Hepatocyte (in vitro differentiated cells): ENCODE measurements around the gene TRIM51. TPM values are rescaled to one million over a fixed set of nuclear protein-coding genes. Genes with fewer than 3 reads are reported as not detected.
"Not testable (repeated sequence)": the region's sequence is repeated elsewhere in the genome, so short reads cannot be mapped to it uniquely, and the experiment has no call there.

Source experiments
- DNase-seq: peaks from one replicate; pipeline ENCODE4 v3.0.0-alpha.2; 2016; ENCODE audit warnings: low spot score
- H2AFZ ChIP-seq: fragments of 200-600 bp; sonication (generic); 2 replicates; pipeline ENCODE4 v1.6.0; 2016; ENCODE audit warnings: antibody characterized with exemption, mild to moderate bottlenecking
- H3K27ac ChIP-seq: fragments of 200-600 bp; sonication (generic); 2 replicates; pipeline ENCODE4 v1.5.1; 2016; ENCODE audit warnings: mild to moderate bottlenecking
- H3K27me3 ChIP-seq: fragments of 200-600 bp; sonication (generic); 2 replicates; pipeline ENCODE4 v1.6.1; 2016
- H3K36me3 ChIP-seq: fragments of 200-600 bp; sonication (generic); replicated peaks from 2 replicates; pipeline ENCODE4 v1.5.1; 2016; ENCODE audit warnings: low read depth; ENCODE audit not compliant: insufficient read depth
- H3K4me1 ChIP-seq: fragments of 200-600 bp; sonication (generic); 2 replicates; pipeline ENCODE4 v1.5.1; 2016; ENCODE audit warnings: mild to moderate bottlenecking, moderate library complexity; ENCODE audit not compliant: insufficient read depth
- H3K4me2 ChIP-seq: fragments of 200-600 bp; sonication (generic); 2 replicates; pipeline ENCODE4 v1.6.0; 2016
- H3K4me3 ChIP-seq: fragments of 200-600 bp; sonication (generic); 2 replicates; pipeline ENCODE4 v1.5.1; 2016; ENCODE audit warnings: mild to moderate bottlenecking
- H3K79me2 ChIP-seq: fragments of 200-600 bp; sonication (generic); 2 replicates; pipeline ENCODE4 v1.6.0; 2017; ENCODE audit warnings: mild to moderate bottlenecking
- H3K9me2 ChIP-seq: fragments of 200-600 bp; sonication (generic); replicated peaks from 2 replicates; pipeline ENCODE4 v1.6.0; 2017; ENCODE audit warnings: mild to moderate bottlenecking; ENCODE audit not compliant: insufficient read depth
- H3K9me3 ChIP-seq: fragments of 200-600 bp; sonication (generic); 2 replicates; pipeline ENCODE4 v1.5.1; 2016; ENCODE audit warnings: low read depth, mild to moderate bottlenecking
- H4K20me1 ChIP-seq: fragments of 200-600 bp; sonication (generic); 2 replicates; pipeline ENCODE4 v1.6.0; 2016; ENCODE audit warnings: mild to moderate bottlenecking; ENCODE audit not compliant: insufficient read depth, poor library complexity, severe bottlenecking
- EZH2 ChIP-seq: fragments of 200-600 bp; sonication (generic); IDR thresholded peaks from 2 replicates; pipeline ENCODE4 v1.6.1; 2016; ENCODE audit warnings: antibody characterized with exemption, mild to moderate bottlenecking, borderline replicate concordance
- EZH2phosphoT487 ChIP-seq: fragments of 200-600 bp; sonication (generic); IDR thresholded peaks from one replicate; pipeline ENCODE4 v1.6.1; 2018; ENCODE audit warnings: antibody characterized with exemption, mild to moderate bottlenecking, low read depth, moderate library complexity; ENCODE audit not compliant: unreplicated experiment, severe bottlenecking
- WGBS: methylation state at CpG from one replicate; pipeline ENCODE4 v1.1.6; 2016; ENCODE audit warnings: low lambda C conversion rate; ENCODE audit errors: missing lambda C conversion rate; 5-methylcytosine and 5-hydroxymethylcytosine counted together
- polyA plus RNA-seq: library from polyadenylated mRNA; unstranded; fragments of >200 nt; fragmentation: Nextera tagmentation; extraction: Ambion mirVana; gene quantifications from 2 replicates; pipeline ENCODE4 v1.2.1, GENCODE V29; 2016
- total RNA-seq: library from RNA; depleted of rRNA; stranded (reverse); fragments of >200 nt; gene quantifications from 2 replicates; pipeline ENCODE4 v1.2.3, GENCODE V29; 2014
- TF ChIP-seq, protein P1 (sequence below): fragments of 200-600 bp; sonication (generic); IDR thresholded peaks from 2 replicates; pipeline ENCODE4 v1.5.1; 2016; ENCODE audit warnings: antibody characterized with exemption, mild to moderate bottlenecking; ENCODE audit not compliant: poor library complexity

Gene TRIM51
- total and polyA plus RNA-seq, 2 experiments from 2014 or later: not detected

DNA sequence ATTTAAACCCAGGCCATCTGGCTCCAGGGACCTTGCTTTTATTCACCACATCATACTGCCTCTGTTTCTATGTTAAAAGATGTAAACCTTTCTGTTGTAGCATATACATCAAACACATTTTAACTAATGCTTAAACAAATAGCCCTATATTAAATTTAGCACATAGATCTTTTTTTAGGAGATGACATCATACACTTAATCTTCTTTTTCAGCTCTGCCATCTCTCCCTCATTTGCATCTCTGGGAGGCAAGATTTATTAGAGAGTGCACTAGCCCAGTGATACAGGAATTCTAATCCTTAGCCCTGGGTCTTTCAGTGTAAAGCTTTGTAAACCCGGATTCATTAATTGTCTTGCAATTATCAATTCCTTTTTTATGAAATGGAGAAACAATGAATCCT lies 31.0 kb upstream of the TRIM51 start:
- TF ChIP-seq, protein P1, sequence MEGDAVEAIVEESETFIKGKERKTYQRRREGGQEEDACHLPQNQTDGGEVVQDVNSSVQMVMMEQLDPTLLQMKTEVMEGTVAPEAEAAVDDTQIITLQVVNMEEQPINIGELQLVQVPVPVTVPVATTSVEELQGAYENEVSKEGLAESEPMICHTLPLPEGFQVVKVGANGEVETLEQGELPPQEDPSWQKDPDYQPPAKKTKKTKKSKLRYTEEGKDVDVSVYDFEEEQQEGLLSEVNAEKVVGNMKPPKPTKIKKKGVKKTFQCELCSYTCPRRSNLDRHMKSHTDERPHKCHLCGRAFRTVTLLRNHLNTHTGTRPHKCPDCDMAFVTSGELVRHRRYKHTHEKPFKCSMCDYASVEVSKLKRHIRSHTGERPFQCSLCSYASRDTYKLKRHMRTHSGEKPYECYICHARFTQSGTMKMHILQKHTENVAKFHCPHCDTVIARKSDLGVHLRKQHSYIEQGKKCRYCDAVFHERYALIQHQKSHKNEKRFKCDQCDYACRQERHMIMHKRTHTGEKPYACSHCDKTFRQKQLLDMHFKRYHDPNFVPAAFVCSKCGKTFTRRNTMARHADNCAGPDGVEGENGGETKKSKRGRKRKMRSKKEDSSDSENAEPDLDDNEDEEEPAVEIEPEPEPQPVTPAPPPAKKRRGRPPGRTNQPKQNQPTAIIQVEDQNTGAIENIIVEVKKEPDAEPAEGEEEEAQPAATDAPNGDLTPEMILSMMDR: no peak
- TF ChIP-seq EZH2: no peak
- no peak for TF ChIP-seq EZH2phosphoT487
- no peak overlapping the region for H3K4me3 ChIP-seq
- 68% methylated on average over 1 of the region's 1 CpG for WGBS

DNA sequence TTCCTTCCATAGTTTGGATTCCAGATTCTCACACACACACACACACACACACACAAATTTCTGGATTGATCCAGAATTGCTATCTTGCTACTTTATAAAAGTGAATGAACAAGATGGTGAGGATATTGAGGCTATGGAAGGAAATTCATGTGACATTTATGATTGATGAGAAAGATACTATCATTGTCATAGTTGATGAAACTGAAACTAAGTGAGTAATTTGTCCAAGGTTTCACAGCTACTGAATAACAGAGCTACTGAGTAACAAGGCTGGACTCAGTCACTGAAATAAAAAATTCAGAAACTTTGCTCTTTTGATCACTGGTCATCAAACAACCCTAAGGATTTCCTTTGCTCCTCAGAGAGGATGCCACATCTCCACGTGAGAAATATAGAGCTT lies 28.4 kb upstream of the TRIM51 start:
- WGBS: 9% methylated on average over 1 of the region's 1 CpG
- H3K9me3 ChIP-seq: no peaks in the 10 kb centered on the region
- H3K36me3 ChIP-seq: no peaks in the 10 kb centered on the region
- no peaks in the 10 kb centered on the region for H4K20me1 ChIP-seq
- H3K27ac ChIP-seq: no peak overlapping the region
- H3K4me1 ChIP-seq: no peaks in the 10 kb centered on the region
- H3K4me2 ChIP-seq: no peak overlapping the region
- DNase-seq: no peak
- H3K27me3 ChIP-seq: no peaks in the 10 kb centered on the region
- H3K9me2 ChIP-seq: no peaks in the 10 kb centered on the region
- H2AFZ ChIP-seq: no peak overlapping the region
- no peak overlapping the region for H3K4me3 ChIP-seq
- no peak for TF ChIP-seq EZH2
- TF ChIP-seq EZH2phosphoT487: no peak
- TF ChIP-seq, protein P1: no peak
- H3K79me2 ChIP-seq: no peaks in the 10 kb centered on the region

More for the DNA sequence above, 31.0 kb upstream of the TRIM51 start:
- no peaks in the 10 kb centered on the region for H3K4me1 ChIP-seq
- no peak for DNase-seq
- H3K36me3 ChIP-seq: no peaks in the 10 kb centered on the region
- H3K9me3 ChIP-seq: peaks cover under 1% of the 10 kb centered on the region
- H4K20me1 ChIP-seq: no peaks in the 10 kb centered on the region
- no peak overlapping the region for H3K27ac ChIP-seq
- no peak overlapping the region for H3K4me2 ChIP-seq
- H3K79me2 ChIP-seq: no peaks in the 10 kb centered on the region
- no peaks in the 10 kb centered on the region for H3K9me2 ChIP-seq
- no peaks in the 10 kb centered on the region for H3K27me3 ChIP-seq
- no peak overlapping the region for H2AFZ ChIP-seq

DNA sequence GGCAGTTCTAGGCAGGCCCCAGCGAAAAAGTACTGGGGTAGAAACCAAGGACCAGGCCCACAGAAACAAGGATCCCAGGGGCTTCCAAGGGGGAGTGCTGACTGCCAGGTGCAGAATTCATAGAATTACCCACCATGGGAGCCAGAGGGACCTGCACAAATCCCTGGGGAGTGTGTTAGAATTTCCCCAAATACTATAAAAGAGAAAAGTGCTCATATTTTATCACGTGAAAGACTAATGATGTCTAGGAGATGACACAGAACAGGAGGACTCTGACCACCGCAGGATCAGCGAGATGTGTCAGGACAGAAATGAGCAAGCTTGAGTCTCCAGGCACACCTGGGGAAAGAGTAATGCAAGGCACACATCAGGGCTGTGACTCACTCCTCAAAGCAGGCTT lies 15.7 kb upstream of the TRIM51 start:
- not testable (repeated sequence) for H3K27me3 ChIP-seq, H3K79me2 ChIP-seq, DNase-seq, H3K27ac ChIP-seq, H2AFZ ChIP-seq, H3K4me2 ChIP-seq, H3K9me2 ChIP-seq, H3K36me3 ChIP-seq, H3K9me3 ChIP-seq, H3K4me3 ChIP-seq, H4K20me1 ChIP-seq, H3K4me1 ChIP-seq
- 79% methylated on average over 4 of the region's 4 CpGs for WGBS

DNA sequence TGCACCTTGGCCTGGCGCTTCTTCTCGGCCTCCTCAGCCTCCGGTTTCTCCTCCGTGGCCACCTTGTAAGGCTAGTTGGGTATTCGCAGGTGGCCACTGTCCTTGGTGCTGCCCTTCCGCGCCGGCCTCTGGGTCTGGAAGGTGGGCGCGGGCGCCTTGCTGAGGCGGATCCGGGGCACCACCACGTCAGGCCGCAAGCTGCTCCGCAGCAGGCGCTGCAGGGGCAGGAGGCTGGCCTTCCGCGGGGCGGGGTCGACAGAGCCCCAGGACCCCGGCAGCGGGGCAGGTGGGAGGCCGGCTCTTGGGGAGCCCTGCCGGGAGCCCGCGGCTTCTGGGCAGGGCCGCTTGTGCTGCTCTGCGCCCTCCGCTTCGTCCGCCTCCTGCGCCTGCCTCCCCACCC lies 10.4 kb upstream of the TRIM51 start:
- DNase-seq, H3K27ac ChIP-seq, H3K36me3 ChIP-seq, H3K27me3 ChIP-seq, H3K4me2 ChIP-seq, H4K20me1 ChIP-seq, H2AFZ ChIP-seq, H3K4me3 ChIP-seq, H3K9me3 ChIP-seq, H3K79me2 ChIP-seq, H3K4me1 ChIP-seq, H3K9me2 ChIP-seq: not testable (repeated sequence)
- 94% methylated on average over 28 of the region's 33 CpGs for WGBS

DNA sequence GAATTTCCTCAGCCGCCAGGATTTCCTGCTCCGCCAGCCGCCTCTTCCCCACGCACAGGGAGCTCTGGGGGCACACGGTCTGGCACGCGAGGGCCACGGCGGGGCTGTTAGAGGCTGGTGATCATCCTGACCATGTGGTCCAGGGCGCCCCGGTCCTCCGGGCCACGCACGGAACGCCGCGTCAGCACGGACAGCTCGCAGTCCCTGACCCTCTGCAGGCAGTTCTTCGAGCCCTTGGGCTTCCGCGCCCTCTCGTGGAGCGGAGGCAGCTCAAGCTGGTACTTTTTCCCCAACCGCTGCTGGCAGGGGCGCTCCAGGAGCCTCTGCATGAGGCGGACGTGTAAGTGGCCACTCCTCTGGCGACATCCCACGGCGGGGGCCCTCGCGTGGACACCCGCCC lies 10.0 kb upstream of the TRIM51 start:
- H3K9me3 ChIP-seq, DNase-seq, H3K79me2 ChIP-seq, H3K27ac ChIP-seq, H2AFZ ChIP-seq, H3K36me3 ChIP-seq, H3K9me2 ChIP-seq, H3K4me3 ChIP-seq, H3K27me3 ChIP-seq, H3K4me1 ChIP-seq, H4K20me1 ChIP-seq, H3K4me2 ChIP-seq: not testable (repeated sequence)
- 96% methylated on average over 32 of the region's 34 CpGs for WGBS

DNA sequence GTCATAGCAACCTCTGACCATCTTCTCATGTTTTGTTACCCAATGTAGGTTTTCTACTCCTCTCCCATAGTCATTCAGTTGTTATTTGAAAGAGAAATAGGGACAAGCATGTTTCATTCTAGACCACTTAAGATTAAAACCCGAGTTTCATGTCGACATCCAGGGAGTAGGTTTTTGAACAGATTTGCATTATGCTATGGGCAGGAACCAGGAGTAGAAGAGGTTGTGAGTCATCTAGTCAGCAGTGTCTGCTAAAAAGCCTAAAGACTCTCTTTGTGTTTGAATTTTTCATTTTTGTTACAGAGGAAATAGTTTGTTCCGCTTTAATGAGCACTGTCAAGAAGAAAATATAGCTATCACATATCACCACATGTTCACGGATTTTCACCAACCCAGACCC lies 1.9 kb downstream of the TRIM51 start:
- not testable (repeated sequence) for H2AFZ ChIP-seq, H3K79me2 ChIP-seq, DNase-seq, H3K27ac ChIP-seq, H3K4me1 ChIP-seq, H3K9me2 ChIP-seq, H3K4me3 ChIP-seq, H3K36me3 ChIP-seq, H3K9me3 ChIP-seq, H4K20me1 ChIP-seq, H3K4me2 ChIP-seq, H3K27me3 ChIP-seq
- 76% methylated on average over 4 of the region's 4 CpGs for WGBS

DNA sequence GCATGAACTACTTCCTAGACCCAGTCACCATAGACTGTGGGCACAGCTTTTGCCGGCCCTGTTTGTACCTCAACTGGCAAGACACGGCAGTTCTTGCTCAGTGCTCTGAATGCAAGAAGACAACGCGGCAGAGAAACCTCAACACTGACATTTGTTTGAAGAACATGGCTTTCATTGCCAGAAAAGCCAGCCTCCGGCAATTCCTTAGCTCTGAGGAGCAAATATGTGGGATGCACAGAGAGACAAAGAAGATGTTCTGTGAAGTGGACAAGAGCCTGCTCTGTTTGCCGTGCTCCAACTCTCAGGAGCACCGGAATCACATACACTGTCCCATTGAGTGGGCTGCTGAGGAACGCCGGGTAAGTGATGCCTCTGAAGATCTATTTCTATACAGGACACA lies 2.4 kb downstream of the TRIM51 start:
- H3K27me3 ChIP-seq, H3K9me3 ChIP-seq, H4K20me1 ChIP-seq, H3K27ac ChIP-seq, H3K4me1 ChIP-seq, H3K79me2 ChIP-seq, H3K4me2 ChIP-seq, H3K4me3 ChIP-seq, H3K9me2 ChIP-seq, H2AFZ ChIP-seq, H3K36me3 ChIP-seq, DNase-seq: not testable (repeated sequence)
- WGBS: 81% methylated on average over 9 of the region's 9 CpGs
